Dedifferentiated amniotic fluid mesenchymal stem cell (primary cell): Measurements from ENCODE around the gene ZNF266.

Experiments used
- DNase-seq: peaks from one replicate; pipeline ENCODE4 v3.0.0-alpha.2; 2016; ENCODE audit errors: extremely low spot score

ZNF266 gene

DNA sequence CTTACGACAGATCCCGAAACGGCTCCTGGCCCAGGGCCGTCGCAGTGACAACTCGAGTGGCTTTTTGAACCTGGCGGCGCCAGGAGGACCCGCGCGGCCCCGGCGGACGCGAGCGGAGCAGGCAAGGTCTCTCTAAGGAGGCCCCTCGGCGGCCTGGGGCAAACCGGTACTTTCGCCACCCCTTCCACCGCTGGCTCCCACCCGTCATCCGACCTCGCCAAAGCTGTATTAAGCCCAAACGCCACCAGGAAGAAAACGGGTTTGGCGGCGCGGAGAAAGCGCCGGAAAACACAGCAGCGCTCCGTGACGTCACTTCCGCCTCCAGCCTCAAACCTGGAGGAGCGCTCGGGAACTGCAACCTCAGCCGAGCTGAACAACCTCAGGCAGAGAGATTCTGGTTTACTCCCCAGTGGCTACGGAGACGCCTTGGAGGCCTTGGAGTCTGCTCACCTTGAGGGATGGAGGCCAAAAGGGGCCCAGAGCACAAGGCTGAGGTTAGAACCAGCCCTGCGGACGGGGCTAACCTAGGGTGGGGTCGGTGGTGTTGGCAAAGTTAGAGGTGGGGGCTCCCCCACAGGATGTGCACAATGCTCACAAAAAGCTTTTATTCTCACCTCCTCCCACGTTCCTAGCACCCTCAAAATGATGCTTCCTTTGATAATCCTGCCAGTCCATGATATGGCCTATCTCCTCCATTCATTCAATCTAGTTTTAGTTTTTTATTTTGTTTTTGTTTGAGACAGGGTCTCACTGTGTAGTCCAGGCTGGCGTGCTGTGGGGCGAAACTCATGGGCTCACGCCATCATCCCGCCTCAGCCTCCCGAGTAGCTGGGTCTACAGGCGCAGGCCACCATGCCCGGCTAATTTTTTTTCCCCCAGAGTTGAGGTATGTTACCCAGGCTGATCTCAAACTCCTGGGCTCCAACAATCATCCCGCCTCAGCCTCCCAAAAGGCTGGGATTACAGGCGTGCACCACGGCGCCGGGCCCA is at the start of gene ZNF266:
ZNF266 (minus strand) TSS at position 295 of the 990 bp plus-strand sequence. CDS start 15,484 bp downstream, outside the sequence.
- peak; percentile 94 for DNase-seq

DNA sequence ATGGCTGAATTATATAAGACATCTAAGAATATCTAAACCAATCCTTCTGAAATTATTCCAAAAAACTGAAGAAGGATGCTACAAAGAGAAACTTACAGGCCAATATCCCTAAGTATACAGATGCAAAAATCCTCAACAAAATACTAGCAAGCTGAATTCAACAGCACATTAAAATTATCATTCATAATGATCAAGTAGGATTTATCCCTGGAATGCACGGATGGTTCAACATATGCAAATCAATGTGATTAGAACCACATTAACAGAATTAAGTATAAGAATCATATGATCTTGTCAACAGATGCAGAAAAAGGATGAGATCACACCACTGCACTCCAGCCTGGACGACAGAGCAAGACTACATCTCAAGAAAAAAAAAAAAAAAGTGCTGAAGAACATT is 49.8 kb upstream of the ZNF266 start:
- no peak for DNase-seq

GRCh38 chr19:9474975-9475374 is 39.6 kb upstream of the ZNF266 start:
- DNase-seq: no peak

DNA sequence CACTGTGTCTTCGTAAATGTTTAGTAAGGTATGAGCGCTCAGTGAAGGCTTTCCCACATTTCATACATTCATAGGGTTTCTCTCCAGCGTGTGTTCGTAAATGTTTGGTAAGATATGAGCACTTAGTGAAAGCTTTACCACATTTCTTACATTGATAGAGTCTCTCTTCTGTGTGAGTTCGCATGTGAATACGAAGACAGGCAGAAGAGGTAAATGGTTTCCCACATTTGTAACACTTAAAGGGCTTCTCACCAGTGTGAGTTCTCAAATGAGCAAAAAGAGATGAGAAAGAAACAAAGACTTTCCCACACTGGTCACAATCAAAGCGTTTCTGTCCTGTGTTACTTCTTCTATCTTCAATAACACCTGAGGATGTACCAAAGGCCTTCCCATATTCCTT is 31.8 kb upstream of the ZNF266 start:
- DNase-seq: no peak

- no peak for DNase-seq
Measured at GRCh38 chr19:9461938-9462337, 26.6 kb upstream of the ZNF266 start.

DNA sequence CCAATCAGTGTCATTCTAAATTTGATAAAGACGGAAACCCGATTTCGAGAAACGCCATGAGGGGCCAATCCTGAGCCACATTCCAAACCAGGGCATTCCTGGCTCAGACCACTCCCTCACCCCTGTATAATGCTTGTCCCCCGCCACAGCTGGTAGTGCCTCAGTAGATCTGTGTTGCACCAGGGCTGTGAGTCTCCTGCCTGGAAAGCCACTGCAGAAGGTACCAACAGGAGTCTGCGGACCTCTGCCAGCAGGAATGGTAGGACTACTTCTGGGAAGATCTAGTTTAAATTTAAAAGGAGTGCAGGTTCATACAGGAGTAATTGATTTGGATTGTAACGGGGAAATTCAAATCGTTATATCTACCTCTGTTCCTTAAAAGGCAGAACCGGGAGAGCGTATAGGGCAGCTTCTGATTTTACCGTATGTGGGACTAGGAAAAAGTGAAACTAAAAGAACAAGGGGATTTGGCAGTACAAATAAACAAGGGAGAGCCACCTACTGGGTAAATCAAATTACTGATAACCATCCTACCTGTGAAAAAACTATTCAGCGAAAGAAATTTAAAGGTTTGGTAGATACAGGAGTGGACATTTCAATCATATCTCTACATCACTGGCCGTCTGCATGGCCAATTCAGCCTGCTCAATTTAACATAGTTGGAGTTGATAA is 20.8 kb upstream of the ZNF266 start:
- DNase-seq: no peak

- DNase-seq: no peak
Measured at GRCh38 chr19:9453953-9454352, 18.6 kb upstream of the ZNF266 start.

GRCh38 chr19:9445037-9445436 is 9.7 kb upstream of the ZNF266 start:
- DNase-seq: no peak

DNA sequence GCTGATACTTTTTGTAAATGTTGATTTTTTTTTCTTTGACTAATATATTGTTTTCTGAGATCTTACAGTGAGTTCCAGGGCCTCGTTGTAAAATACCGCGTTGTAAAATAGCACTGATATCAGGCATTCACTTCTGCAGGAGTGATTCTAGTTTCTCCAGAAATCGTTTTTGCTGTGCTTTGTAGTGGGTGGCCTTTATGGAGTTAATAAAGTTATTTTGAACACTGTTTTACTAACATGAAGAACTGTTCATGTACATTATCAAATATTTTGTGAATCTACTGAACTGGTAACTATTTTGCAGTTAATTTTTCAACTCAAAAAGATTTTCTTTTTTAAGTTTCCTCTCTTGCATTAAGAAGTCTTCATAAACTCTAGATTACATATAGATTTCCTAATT is 985 bp upstream of the ZNF266 start:
- DNase-seq: no peak

DNA sequence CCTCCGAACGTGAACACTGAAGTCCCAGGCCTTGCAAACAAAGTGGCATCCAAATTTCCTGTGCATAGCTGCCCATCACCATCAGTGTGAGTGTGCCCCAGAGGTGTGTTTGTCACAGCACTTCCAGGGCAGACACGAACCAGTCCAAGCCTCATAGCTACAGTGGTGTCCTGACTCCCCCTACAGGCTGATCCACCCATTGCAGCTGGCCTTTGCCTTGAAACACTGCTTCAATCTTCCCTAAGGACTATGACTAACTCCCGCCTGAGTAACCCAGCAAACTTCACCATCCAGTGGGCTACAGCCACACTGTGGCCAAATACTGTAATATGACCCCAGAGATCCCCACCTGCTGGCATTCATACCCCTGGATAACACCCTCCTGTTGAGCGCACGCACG is 3.9 kb downstream of the ZNF266 start:
- no peak for DNase-seq

- no peak for DNase-seq
Measured at GRCh38 chr19:9430444-9430843, 4.9 kb downstream of the ZNF266 start.

- no peak for DNase-seq
Measured at GRCh38 chr19:9427941-9428340, 7.4 kb downstream of the ZNF266 start.

DNA sequence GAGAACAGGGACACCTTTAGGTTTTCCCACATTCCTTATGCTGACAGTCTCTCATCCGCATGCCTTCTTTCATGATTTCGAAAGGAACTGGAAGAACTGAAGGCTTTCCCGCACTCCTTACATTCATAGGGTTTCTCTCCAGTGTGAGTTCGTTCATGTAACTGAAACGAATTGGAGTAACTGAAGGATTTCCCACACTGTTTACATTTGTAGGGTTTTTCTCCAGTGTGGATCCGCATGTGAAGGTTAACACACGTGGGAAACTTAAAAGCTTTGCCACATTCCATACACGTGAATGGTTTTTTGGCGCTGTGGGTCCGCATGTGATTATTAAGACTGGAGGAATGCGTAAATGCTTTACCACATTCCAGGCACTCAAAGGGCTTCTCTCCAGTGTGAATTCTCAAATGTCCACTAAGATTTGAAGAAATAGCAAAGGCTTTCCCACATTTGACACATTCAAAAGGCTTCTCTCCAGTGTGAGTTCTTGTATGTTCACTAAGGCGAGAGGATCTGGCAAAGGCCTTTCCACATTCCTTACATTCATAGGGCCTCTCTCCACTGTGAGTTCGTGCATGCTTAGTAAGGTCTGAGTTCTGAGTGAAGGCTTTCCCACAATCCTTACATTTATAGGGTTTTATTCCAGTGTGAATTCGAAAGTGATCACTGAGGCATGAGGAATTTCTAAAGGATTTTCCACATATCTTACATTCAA is 22.0 kb downstream of the ZNF266 start:
- DNase-seq: no peak

DNA sequence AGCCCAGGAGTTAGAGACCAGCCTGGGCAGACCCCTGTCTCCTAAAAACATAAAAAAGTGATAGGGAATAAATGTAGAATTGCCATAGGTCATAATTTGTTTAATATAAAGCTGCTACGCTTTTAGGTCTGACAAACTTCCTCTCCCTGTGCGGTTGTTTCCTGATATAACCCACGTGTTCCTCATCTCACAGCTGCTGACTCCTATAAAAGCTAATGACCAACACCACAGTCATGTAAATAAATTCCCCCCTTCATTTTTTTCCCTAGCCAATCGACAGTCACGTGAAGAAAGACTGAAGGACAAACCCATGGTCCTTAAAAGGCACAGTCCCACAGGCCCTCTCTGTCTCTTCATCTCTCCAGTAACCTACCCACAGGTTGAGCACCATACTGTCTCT is 27.5 kb downstream of the ZNF266 start:
- no peak for DNase-seq

DNA sequence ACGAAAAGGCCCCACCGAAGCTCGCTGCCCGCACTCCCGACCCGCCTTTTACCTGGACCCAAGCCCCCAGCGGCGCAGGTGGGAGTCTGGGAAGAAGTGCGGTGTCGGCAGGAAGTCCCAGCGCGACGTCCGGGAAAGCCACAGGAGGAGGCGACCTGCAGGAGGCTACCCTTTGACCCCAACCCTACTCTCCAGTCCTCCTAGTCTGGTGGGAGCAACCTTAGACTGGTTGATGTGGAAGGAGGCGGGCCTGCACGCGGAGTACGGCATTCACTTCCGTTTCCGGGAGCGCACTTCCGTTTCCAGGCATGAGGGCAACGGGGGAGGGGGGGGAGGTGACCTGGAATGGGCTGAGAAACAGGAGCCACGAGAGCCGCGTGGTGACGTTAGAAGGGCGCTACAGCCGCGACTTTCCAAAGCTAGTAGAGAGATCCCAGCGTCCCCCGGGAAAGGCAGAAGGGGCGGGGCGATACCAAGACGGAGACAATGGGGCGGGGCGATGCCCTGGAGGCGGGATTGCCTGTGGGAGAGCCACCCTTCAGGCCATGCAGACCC is 28.5 kb downstream of the ZNF266 start:
- DNase-seq: peak; percentile 84

- DNase-seq: no peak
Measured at GRCh38 chr19:9381361-9381785, 54.0 kb downstream of the ZNF266 start.

GRCh38 chr19:9370738-9371619 is 64.4 kb downstream of the ZNF266 start:
- DNase-seq: no peak

- DNase-seq: no peak
Measured at GRCh38 chr19:9362905-9363304, 72.5 kb downstream of the ZNF266 start, which contains the start of gene ZNF177. Gene ZNF177 (plus strand): TSS chr19:9363013. CDS start chr19:9378312, 15,299 bp downstream.
